GM23338 (cell line): ENCODE measurements around the gene SHB. TPM values are rescaled to one million over a fixed set of nuclear protein-coding genes. Genes with fewer than 3 reads are reported as not detected.

Experiments used
- ATAC-seq: fragments of 200-7000 bp; cut with Tn5 transposase; 3 replicates; pipeline ENCODE4 v1.9.1; 2020
- DNase-seq: peaks from one replicate; pipeline ENCODE4 v3.0.0-alpha.2; 2015; ENCODE audit warnings: low spot score
- H2AFZ ChIP-seq: fragments of 200-600 bp; sonication (generic); 2 replicates; pipeline ENCODE4 v1.8.0; 2016; ENCODE audit warnings: antibody characterized with exemption, mild to moderate bottlenecking, moderate library complexity
- H3F3A ChIP-seq: fragments of 200-600 bp; sonication (generic); replicated peaks from 2 replicates; pipeline ENCODE4 v1.8.0; 2017; ENCODE audit warnings: antibody characterized with exemption, mixed run types, low read depth
- H3K27ac ChIP-seq: fragments of 200-600 bp; sonication (generic); 2 replicates; pipeline ENCODE4 v1.6.1; 2016; ENCODE audit warnings: low read depth
- H3K27me3 ChIP-seq: fragments of 200-600 bp; sonication (generic); 2 replicates; pipeline ENCODE4 v1.8.0; 2016; ENCODE audit warnings: mild to moderate bottlenecking, mixed run types, moderate library complexity; ENCODE audit not compliant: insufficient read depth
- H3K36me3 ChIP-seq: fragments of 200-600 bp; sonication (generic); 2 replicates; pipeline ENCODE4 v1.8.0; 2016; ENCODE audit warnings: mild to moderate bottlenecking; ENCODE audit not compliant: insufficient read depth
- H3K4me1 ChIP-seq: fragments of 200-600 bp; sonication (generic); 2 replicates; pipeline ENCODE4 v1.8.0; 2016; ENCODE audit warnings: mild to moderate bottlenecking, moderate library complexity; ENCODE audit not compliant: insufficient read depth
- H3K4me2 ChIP-seq: fragments of 200-600 bp; sonication (generic); 2 replicates; pipeline ENCODE4 v1.7.1; 2017; ENCODE audit warnings: mixed run types
- H3K4me3 ChIP-seq: fragments of 200-600 bp; sonication (generic); 2 replicates; pipeline ENCODE4 v1.6.1; 2016; ENCODE audit warnings: mixed run types
- H3K79me2 ChIP-seq: fragments of 200-600 bp; sonication (generic); replicated peaks from 2 replicates; pipeline ENCODE4 v1.8.0; 2017; ENCODE audit warnings: mild to moderate bottlenecking; ENCODE audit not compliant: insufficient read depth
- H3K9me2 ChIP-seq: fragments of 200-600 bp; sonication (generic); 2 replicates; pipeline ENCODE4 v1.8.0; 2017; ENCODE audit not compliant: insufficient read depth
- H4K20me1 ChIP-seq: fragments of 200-600 bp; sonication (generic); replicated peaks from 2 replicates; pipeline ENCODE4 v1.8.0; 2017; ENCODE audit warnings: mild to moderate bottlenecking; ENCODE audit not compliant: insufficient read depth
- H3K27ac Mint-ChIP-seq: 2 replicates; pipeline ENCODE4 v1.8.0; 2020; ENCODE audit warnings: inconsistent platforms, mild to moderate bottlenecking, moderate library complexity, mixed read lengths
- H3K27me3 Mint-ChIP-seq: 3 replicates; pipeline ENCODE4 v1.8.0; 2022; ENCODE audit warnings: low read depth, mild to moderate bottlenecking, moderate library complexity, mixed read lengths, inconsistent platforms; ENCODE audit not compliant: insufficient read depth, poor library complexity
- H3K36me3 Mint-ChIP-seq: 3 replicates; pipeline ENCODE4 v1.8.0; 2021; ENCODE audit warnings: low read depth, mild to moderate bottlenecking, inconsistent platforms, moderate library complexity, mixed read lengths
- H3K4me1 Mint-ChIP-seq: 3 replicates; pipeline ENCODE4 v1.8.0; 2020; ENCODE audit warnings: mild to moderate bottlenecking, inconsistent platforms, mixed read lengths
- H3K4me3 Mint-ChIP-seq: 3 replicates; pipeline ENCODE4 v1.8.0; 2021; ENCODE audit warnings: moderate library complexity, mild to moderate bottlenecking, inconsistent platforms, mixed read lengths
- H3K9me3 Mint-ChIP-seq: 3 replicates; pipeline ENCODE4 v1.8.0; 2020; ENCODE audit warnings: moderate library complexity, mild to moderate bottlenecking, inconsistent platforms, mixed read lengths
- CREB1 ChIP-seq: fragments of 250-450 bp; sonication (Bioruptor Pico); IDR thresholded peaks from 2 replicates; pipeline ENCODE4 v1.5.0; 2020; ENCODE audit warnings: low read depth, mild to moderate bottlenecking, moderate library complexity
- EZH2 ChIP-seq: fragments of 200-600 bp; sonication (generic); IDR thresholded peaks from one replicate; pipeline ENCODE4 v1.8.0; 2017; ENCODE audit warnings: antibody characterized with exemption, mild to moderate bottlenecking, low read depth; ENCODE audit not compliant: unreplicated experiment
- EZH2phosphoT487 ChIP-seq: fragments of 200-600 bp; sonication (generic); IDR thresholded peaks from one replicate; pipeline ENCODE4 v1.8.1; 2018; ENCODE audit warnings: antibody characterized with exemption; ENCODE audit not compliant: unreplicated experiment
- JUNB ChIP-seq: IDR thresholded peaks from one replicate; pipeline ENCODE4 v1.6.1; 2016; ENCODE audit warnings: antibody characterized with exemption; ENCODE audit not compliant: unreplicated experiment
- NANOG ChIP-seq: IDR thresholded peaks from 2 replicates; pipeline ENCODE4 v1.6.1; 2016; ENCODE audit warnings: antibody characterized with exemption, borderline replicate concordance
- POLR2AphosphoS5 ChIP-seq: IDR thresholded peaks from 2 replicates; pipeline ENCODE4 v1.6.1; 2016; ENCODE audit warnings: antibody characterized with exemption, low read depth
- STAT1 ChIP-seq: IDR thresholded peaks from one replicate; pipeline ENCODE4 v1.6.1; 2016; ENCODE audit warnings: antibody characterized with exemption; ENCODE audit not compliant: unreplicated experiment
- ZNF114 ChIP-seq: fragments of 250-450 bp; sonication (Bioruptor Pico); IDR thresholded peaks from 2 replicates; pipeline ENCODE4 v1.5.0; 2020; ENCODE audit warnings: mild to moderate bottlenecking, moderate library complexity
- ZNF331 ChIP-seq: fragments of 250-450 bp; sonication (Bioruptor Pico); IDR thresholded peaks from 2 replicates; pipeline ENCODE4 v1.5.0; 2020; ENCODE audit warnings: low read depth, mild to moderate bottlenecking, moderate library complexity
- polyA plus RNA-seq: library from polyadenylated mRNA; unstranded; fragments of >200 nt; fragmentation: Nextera tagmentation; extraction: Ambion mirVana; gene quantifications from 2 replicates; pipeline ENCODE4 v1.2.1, GENCODE V29; 2016
- total RNA-seq: library from RNA; depleted of rRNA; stranded (reverse); fragments of >200 nt; shearing (Covaris generic); gene quantifications from 2 replicates; pipeline ENCODE4 v1.2.3, GENCODE V29; 2014
- TF ChIP-seq, protein P1 (sequence below): fragments of 250-450 bp; sonication (Bioruptor Pico); IDR thresholded peaks from 2 replicates; pipeline ENCODE4 v1.5.0; 2020; ENCODE audit warnings: mild to moderate bottlenecking, moderate library complexity
- TF ChIP-seq, protein P2 (sequence below): IDR thresholded peaks from one replicate; pipeline ENCODE4 v1.6.1; 2018; ENCODE audit warnings: antibody characterized with exemption; ENCODE audit not compliant: unreplicated experiment
- TF ChIP-seq, protein P3 (sequence below): IDR thresholded peaks from 2 replicates; pipeline ENCODE4 v1.6.1; 2016; ENCODE audit warnings: antibody characterized with exemption
- TF ChIP-seq, protein P4 (sequence below), 2 experiments: fragments of 200-600 bp in 1 of 2; sonication (generic) in 1 of 2; conservative IDR thresholded peaks; 2 replicates each; pipeline versions ENCODE4 v1.5.1 to v1.6.1; 2016 to 2017; ENCODE audit warnings: antibody characterized with exemption in 2 of 2, low read depth in 2 of 2, mild to moderate bottlenecking in 2 of 2, moderate library complexity in 1 of 2

The SHB gene
- total and polyA plus RNA-seq, 2 experiments from 2014 or later: 1.5 to 14.0 TPM

DNA sequence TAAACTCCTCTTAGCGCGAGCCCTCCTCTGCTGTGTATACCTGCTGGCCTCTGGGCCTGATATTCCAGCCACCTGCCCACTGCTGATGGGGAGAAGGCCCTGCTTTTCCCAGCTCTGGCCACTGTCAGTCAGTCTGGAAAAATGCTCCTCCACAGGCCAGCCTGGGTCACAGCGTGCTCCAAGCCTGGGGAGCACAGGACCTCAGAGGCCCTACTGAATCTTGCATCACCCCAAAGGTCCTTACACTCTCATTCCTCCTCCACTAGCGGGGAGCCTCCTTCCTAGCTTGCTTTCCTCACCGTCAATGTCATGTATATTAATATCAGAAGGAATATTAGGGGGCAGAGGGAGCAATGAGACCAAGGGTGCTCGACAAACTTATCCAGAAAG lies 73.7 kb downstream of the SHB start:
- peak; percentile 11; the same call in 2 of the 3 replicates for ATAC-seq
- Histone ChIP-seq H3K4me3 (no peak overlapping the region), H3K36me3 (no peaks in the 10 kb centered on the region), H2AFZ (no peak overlapping the region), H3K9me2 (no peaks in the 10 kb centered on the region), H3K27ac (no peak overlapping the region), H3K4me1 (no peaks in the 10 kb centered on the region), H3F3A (no peaks in the 10 kb centered on the region), H3K4me2 (no peak overlapping the region), H3K79me2 (no peaks in the 10 kb centered on the region), H3K27me3 (no peaks in the 10 kb centered on the region), H4K20me1 (0 out of 2 replicates have a peak, but pooled peaks cover 4% of the 10 kb centered on the region)
- Mint-ChIP-seq H3K4me3 (no peak overlapping the region), H3K36me3 (no peaks in the 10 kb centered on the region; the same call in 2 of the 3 replicates), H3K4me1 (peaks cover 16% of the 10 kb centered on the region), H3K9me3 (no peaks in the 10 kb centered on the region), H3K27ac (no peak overlapping the region; the same call in 1 of the 2 replicates), H3K27me3 (peaks cover 3% of the 10 kb centered on the region)
- DNase-seq: no peak
- no peak for TF ChIP-seq EZH2
- no peak for TF ChIP-seq EZH2phosphoT487
- no peak for TF ChIP-seq ZNF114 (CRISPR knock-in tag)
- no peak for TF ChIP-seq ZNF331 (CRISPR knock-in tag)
- TF ChIP-seq NANOG: no peak
- TF ChIP-seq, protein P1, sequence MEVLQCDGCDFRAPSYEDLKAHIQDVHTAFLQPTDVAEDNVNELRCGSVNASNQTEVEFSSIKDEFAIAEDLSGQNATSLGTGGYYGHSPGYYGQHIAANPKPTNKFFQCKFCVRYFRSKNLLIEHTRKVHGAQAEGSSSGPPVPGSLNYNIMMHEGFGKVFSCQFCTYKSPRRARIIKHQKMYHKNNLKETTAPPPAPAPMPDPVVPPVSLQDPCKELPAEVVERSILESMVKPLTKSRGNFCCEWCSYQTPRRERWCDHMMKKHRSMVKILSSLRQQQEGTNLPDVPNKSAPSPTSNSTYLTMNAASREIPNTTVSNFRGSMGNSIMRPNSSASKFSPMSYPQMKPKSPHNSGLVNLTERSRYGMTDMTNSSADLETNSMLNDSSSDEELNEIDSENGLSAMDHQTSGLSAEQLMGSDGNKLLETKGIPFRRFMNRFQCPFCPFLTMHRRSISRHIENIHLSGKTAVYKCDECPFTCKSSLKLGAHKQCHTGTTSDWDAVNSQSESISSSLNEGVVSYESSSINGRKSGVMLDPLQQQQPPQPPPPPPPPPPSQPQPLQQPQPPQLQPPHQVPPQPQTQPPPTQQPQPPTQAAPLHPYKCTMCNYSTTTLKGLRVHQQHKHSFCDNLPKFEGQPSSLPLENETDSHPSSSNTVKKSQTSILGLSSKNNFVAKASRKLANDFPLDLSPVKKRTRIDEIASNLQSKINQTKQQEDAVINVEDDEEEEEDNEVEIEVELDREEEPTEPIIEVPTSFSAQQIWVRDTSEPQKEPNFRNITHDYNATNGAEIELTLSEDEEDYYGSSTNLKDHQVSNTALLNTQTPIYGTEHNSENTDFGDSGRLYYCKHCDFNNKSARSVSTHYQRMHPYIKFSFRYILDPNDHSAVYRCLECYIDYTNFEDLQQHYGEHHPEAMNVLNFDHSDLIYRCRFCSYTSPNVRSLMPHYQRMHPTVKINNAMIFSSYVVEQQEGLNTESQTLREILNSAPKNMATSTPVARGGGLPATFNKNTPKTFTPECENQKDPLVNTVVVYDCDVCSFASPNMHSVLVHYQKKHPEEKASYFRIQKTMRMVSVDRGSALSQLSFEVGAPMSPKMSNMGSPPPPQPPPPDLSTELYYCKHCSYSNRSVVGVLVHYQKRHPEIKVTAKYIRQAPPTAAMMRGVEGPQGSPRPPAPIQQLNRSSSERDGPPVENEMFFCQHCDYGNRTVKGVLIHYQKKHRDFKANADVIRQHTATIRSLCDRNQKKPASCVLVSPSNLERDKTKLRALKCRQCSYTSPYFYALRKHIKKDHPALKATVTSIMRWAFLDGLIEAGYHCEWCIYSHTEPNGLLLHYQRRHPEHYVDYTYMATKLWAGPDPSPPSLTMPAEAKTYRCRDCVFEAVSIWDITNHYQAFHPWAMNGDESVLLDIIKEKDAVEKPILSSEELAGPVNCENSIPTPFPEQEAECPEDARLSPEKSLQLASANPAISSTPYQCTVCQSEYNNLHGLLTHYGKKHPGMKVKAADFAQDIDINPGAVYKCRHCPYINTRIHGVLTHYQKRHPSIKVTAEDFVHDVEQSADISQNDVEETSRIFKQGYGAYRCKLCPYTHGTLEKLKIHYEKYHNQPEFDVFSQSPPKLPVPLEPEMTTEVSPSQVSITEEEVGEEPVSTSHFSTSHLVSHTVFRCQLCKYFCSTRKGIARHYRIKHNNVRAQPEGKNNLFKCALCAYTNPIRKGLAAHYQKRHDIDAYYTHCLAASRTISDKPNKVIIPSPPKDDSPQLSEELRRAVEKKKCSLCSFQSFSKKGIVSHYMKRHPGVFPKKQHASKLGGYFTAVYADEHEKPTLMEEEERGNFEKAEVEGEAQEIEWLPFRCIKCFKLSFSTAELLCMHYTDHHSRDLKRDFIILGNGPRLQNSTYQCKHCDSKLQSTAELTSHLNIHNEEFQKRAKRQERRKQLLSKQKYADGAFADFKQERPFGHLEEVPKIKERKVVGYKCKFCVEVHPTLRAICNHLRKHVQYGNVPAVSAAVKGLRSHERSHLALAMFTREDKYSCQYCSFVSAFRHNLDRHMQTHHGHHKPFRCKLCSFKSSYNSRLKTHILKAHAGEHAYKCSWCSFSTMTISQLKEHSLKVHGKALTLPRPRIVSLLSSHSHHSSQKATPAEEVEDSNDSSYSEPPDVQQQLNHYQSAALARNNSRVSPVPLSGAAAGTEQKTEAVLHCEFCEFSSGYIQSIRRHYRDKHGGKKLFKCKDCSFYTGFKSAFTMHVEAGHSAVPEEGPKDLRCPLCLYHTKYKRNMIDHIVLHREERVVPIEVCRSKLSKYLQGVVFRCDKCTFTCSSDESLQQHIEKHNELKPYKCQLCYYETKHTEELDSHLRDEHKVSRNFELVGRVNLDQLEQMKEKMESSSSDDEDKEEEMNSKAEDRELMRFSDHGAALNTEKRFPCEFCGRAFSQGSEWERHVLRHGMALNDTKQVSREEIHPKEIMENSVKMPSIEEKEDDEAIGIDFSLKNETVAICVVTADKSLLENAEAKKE: no peak
- no peak for TF ChIP-seq STAT1
- TF ChIP-seq JUNB: no peak
- TF ChIP-seq, protein P2, sequence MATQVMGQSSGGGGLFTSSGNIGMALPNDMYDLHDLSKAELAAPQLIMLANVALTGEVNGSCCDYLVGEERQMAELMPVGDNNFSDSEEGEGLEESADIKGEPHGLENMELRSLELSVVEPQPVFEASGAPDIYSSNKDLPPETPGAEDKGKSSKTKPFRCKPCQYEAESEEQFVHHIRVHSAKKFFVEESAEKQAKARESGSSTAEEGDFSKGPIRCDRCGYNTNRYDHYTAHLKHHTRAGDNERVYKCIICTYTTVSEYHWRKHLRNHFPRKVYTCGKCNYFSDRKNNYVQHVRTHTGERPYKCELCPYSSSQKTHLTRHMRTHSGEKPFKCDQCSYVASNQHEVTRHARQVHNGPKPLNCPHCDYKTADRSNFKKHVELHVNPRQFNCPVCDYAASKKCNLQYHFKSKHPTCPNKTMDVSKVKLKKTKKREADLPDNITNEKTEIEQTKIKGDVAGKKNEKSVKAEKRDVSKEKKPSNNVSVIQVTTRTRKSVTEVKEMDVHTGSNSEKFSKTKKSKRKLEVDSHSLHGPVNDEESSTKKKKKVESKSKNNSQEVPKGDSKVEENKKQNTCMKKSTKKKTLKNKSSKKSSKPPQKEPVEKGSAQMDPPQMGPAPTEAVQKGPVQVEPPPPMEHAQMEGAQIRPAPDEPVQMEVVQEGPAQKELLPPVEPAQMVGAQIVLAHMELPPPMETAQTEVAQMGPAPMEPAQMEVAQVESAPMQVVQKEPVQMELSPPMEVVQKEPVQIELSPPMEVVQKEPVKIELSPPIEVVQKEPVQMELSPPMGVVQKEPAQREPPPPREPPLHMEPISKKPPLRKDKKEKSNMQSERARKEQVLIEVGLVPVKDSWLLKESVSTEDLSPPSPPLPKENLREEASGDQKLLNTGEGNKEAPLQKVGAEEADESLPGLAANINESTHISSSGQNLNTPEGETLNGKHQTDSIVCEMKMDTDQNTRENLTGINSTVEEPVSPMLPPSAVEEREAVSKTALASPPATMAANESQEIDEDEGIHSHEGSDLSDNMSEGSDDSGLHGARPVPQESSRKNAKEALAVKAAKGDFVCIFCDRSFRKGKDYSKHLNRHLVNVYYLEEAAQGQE: no peak
- TF ChIP-seq, protein P3, sequence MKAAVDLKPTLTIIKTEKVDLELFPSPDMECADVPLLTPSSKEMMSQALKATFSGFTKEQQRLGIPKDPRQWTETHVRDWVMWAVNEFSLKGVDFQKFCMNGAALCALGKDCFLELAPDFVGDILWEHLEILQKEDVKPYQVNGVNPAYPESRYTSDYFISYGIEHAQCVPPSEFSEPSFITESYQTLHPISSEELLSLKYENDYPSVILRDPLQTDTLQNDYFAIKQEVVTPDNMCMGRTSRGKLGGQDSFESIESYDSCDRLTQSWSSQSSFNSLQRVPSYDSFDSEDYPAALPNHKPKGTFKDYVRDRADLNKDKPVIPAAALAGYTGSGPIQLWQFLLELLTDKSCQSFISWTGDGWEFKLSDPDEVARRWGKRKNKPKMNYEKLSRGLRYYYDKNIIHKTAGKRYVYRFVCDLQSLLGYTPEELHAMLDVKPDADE: no peak
- no peak for TF ChIP-seq CREB1
- TF ChIP-seq POLR2AphosphoS5: no peak
- TF ChIP-seq, protein P4, sequence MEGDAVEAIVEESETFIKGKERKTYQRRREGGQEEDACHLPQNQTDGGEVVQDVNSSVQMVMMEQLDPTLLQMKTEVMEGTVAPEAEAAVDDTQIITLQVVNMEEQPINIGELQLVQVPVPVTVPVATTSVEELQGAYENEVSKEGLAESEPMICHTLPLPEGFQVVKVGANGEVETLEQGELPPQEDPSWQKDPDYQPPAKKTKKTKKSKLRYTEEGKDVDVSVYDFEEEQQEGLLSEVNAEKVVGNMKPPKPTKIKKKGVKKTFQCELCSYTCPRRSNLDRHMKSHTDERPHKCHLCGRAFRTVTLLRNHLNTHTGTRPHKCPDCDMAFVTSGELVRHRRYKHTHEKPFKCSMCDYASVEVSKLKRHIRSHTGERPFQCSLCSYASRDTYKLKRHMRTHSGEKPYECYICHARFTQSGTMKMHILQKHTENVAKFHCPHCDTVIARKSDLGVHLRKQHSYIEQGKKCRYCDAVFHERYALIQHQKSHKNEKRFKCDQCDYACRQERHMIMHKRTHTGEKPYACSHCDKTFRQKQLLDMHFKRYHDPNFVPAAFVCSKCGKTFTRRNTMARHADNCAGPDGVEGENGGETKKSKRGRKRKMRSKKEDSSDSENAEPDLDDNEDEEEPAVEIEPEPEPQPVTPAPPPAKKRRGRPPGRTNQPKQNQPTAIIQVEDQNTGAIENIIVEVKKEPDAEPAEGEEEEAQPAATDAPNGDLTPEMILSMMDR (conservative IDR thresholded peaks at IDR 0.05; ENCODE audit: low read depth in 2 of 2): no peak
